B cell (primary cell): ENCODE results near the gene CRCP. TPM values are rescaled to one million over a fixed set of nuclear protein-coding genes. Genes with fewer than 3 reads are reported as not detected.

Source experiments
- ATAC-seq: fragments of 200-7000 bp; cut with Tn5 transposase; one replicate; pipeline ENCODE4 v1.10.0; 2021; ENCODE audit warnings: low read depth, mild to moderate bottlenecking, moderate number of reproducible peaks, moderate library complexity
- CTCF ChIA-PET: fragments of 350-600 bp; sonication (Branson Sonifier 250); formaldehyde crosslinking; loops from one replicate; lab custom pipeline; 2021; ENCODE audit warnings: antibody characterized with exemption, inconsistent platforms; lab: Charles Lee
- POLR2A ChIA-PET: fragments of 350-600 bp; sonication (Branson Sonifier 250); formaldehyde crosslinking; loops from one replicate; lab custom pipeline; 2021; ENCODE audit warnings: antibody characterized with exemption; lab: Charles Lee
- DNase-seq: peaks from one replicate; pipeline ENCODE4 v3.0.0; 2013
- H2AFZ ChIP-seq: 2 replicates; pipeline ENCODE4 v1.6.1; 2012; ENCODE audit warnings: mild to moderate bottlenecking, low read depth, low read length; ENCODE audit not compliant: insufficient read depth, poor library complexity, severe bottlenecking
- H3K27ac ChIP-seq, 2 donors: 1 replicate in 1 of 2; 2 replicates in 1 of 2; pipeline ENCODE4 v1.5.1; 2012 to 2013; ENCODE audit warnings: low read length in 2 of 2, mild to moderate bottlenecking in 2 of 2, moderate library complexity in 1 of 2
- H3K27me3 ChIP-seq, 4 experiments: fragments of 200-600 bp in 1 of 4; sonication (generic) in 1 of 4; replicated peaks in 1 of 4; 1 replicate in 2 of 4; 2 replicates in 2 of 4; pipeline versions ENCODE4 v1.6.1 to v1.7.0; 2013 to 2016; ENCODE audit warnings: low read length in 3 of 4, mild to moderate bottlenecking in 2 of 4, mixed read lengths in 1 of 4, moderate library complexity in 1 of 4; ENCODE audit not compliant: insufficient read depth in 4 of 4, control insufficient read depth in 3 of 4; ENCODE audit errors: control extremely low read depth in 1 of 4
- H3K36me3 ChIP-seq, 2 experiments: replicated peaks in 1 of 2; 1 replicate in 1 of 2; 2 replicates in 1 of 2; pipeline versions ENCODE4 v1.6.1 to v1.7.1; 2013; ENCODE audit warnings: low read length in 1 of 2; ENCODE audit not compliant: insufficient read depth in 2 of 2, control insufficient read depth in 1 of 2; ENCODE audit errors: control extremely low read depth in 1 of 2, extremely low read depth in 1 of 2
- H3K4me1 ChIP-seq, 2 donors: fragments of 200-600 bp in 1 of 2; sonication (generic) in 1 of 2; 1 replicate in 1 of 2; 2 replicates in 1 of 2; pipeline versions ENCODE4 v1.5.1 to v1.6.1; 2013 to 2017; ENCODE audit warnings: low read length in 2 of 2; ENCODE audit not compliant: control insufficient read depth in 2 of 2, insufficient read depth in 2 of 2
- H3K4me2 ChIP-seq: replicated peaks from 2 replicates; pipeline ENCODE3; 2012; ENCODE audit warnings: mild to moderate bottlenecking, low read depth, low read length; ENCODE audit not compliant: poor library complexity, severe bottlenecking
- H3K4me3 ChIP-seq, 5 experiments: fragments of 200-600 bp in 1 of 5; sonication (generic) in 1 of 5; 1 replicate in 3 of 5; 2 replicates in 2 of 5; pipeline versions ENCODE4 v1.5.1 to v1.7.0; 2011 to 2016; ENCODE audit warnings: low read length in 4 of 5, mild to moderate bottlenecking in 4 of 5, low read depth in 2 of 5, control low read depth in 1 of 5, moderate library complexity in 1 of 5; ENCODE audit not compliant: insufficient read depth in 1 of 5; ENCODE audit errors: control extremely low read depth in 1 of 5, extremely low read depth in 1 of 5
- H3K79me2 ChIP-seq: fragments of 200-600 bp; sonication (generic); one replicate; pipeline ENCODE4 v1.6.0; 2016; ENCODE audit warnings: low read length; ENCODE audit not compliant: control insufficient read depth, insufficient read depth
- H3K9ac ChIP-seq: fragments of 200-600 bp; sonication (generic); 2 replicates; pipeline ENCODE4 v1.6.1; 2017; ENCODE audit warnings: mild to moderate bottlenecking, low read length, moderate library complexity
- H3K9me3 ChIP-seq, 3 donors: one replicate each; pipeline versions ENCODE4 v1.6.1 to v1.7.1; 2013; ENCODE audit warnings: low read length in 2 of 3; ENCODE audit not compliant: control insufficient read depth in 2 of 3, insufficient read depth in 1 of 3; ENCODE audit errors: control extremely low read depth in 1 of 3
- H4K20me1 ChIP-seq: 2 replicates; pipeline ENCODE4 v1.6.0; 2012; ENCODE audit warnings: mild to moderate bottlenecking, low read length; ENCODE audit not compliant: insufficient read depth, control insufficient read depth, poor library complexity, severe bottlenecking
- H3K27ac Mint-ChIP-seq: one replicate; pipeline ENCODE4 v1.8.0; 2021; ENCODE audit warnings: mixed read lengths
- H3K27me3 Mint-ChIP-seq: one replicate; pipeline ENCODE4 v1.8.0; 2021; ENCODE audit warnings: mixed read lengths
- H3K4me1 Mint-ChIP-seq: one replicate; pipeline ENCODE4 v1.8.0; 2021; ENCODE audit warnings: mixed read lengths
- H3K4me3 Mint-ChIP-seq: one replicate; pipeline ENCODE4 v1.8.0; 2021; ENCODE audit warnings: mixed read lengths
- H3K9me3 Mint-ChIP-seq: one replicate; pipeline ENCODE4 v1.8.0; 2022; ENCODE audit warnings: mixed read lengths; ENCODE audit not compliant: insufficient read depth
- CTCF ChIP-seq: fragments of 200-600 bp; IDR thresholded peaks from one replicate; pipeline ENCODE4 v1.8.0; 2022; ENCODE audit warnings: antibody characterized with exemption, mild to moderate bottlenecking
- EZH2 ChIP-seq: IDR thresholded peaks from 2 replicates; pipeline ENCODE4 v1.6.1; 2012; ENCODE audit warnings: borderline replicate concordance, low read depth, mild to moderate bottlenecking, moderate library complexity, low read length; ENCODE audit not compliant: insufficient read depth, poor library complexity, severe bottlenecking
- WGBS: methylation state at CpG from one replicate; pipeline ENCODE4 v1.1.5; 2013; ENCODE audit warnings: missing lambda C conversion rate; ENCODE audit not compliant: insufficient coverage; 5-methylcytosine and 5-hydroxymethylcytosine counted together
- intact Hi-C: fragments of 100-400 bp; cut with micrococcal nuclease; formaldehyde crosslinking; loops from one replicate; pipeline ENCODE4 v1.10.0; 2022
- polyA plus RNA-seq: library from polyadenylated mRNA; depleted of rRNA; stranded (reverse); fragments of >200 nt; gene quantifications from 2 replicates; pipeline ENCODE4 v1.2.3, GENCODE V29; 2012
- total RNA-seq, 2 donors: library from RNA; stranded (reverse); fragments of 120-200 nt in 1 of 2; gene quantifications; 1 replicate in 1 of 2; 2 replicates in 1 of 2; pipeline versions ENCODE4 v1.2.3 to v1.2.4, GENCODE V29; 2013 to 2022

The CRCP gene
- total and polyA plus RNA-seq, 2 donors (not counting 1 experiment from before 2014, with no cell fraction given): 20.8 to 39.6 TPM

- Histone ChIP-seq H4K20me1 (no peaks in the 10 kb centered on the region), H3K4me2 (no peak overlapping the region), H3K4me1 (no peaks in the 10 kb centered on the region), H3K9me3 (peaks cover 0 to 20% (median 2%) of the 10 kb centered on the region in 3 donors), H3K27me3 (no peaks in the 10 kb centered on the region), H3K4me3 (no peak overlapping the region), H3K9ac (no peak overlapping the region), H2AFZ (no peak overlapping the region), H3K27ac (no peak overlapping the region), H3K79me2 (no peaks in the 10 kb centered on the region), H3K36me3 (peaks cover 9 to 40% of the 10 kb centered on the region in 2 experiments)
- DNase-seq (no peak), ATAC-seq (no peak)
- intact Hi-C loops: no loop called here
- ChIA-PET CTCF (no interaction called here), POLR2A (interaction anchor here (0.6 kb wide), 1 partner anchor 43 kb away, joined by 4 read pairs; no protein-coding TSS in a partner anchor)
- no peak overlapping the region for H3K4me3 Mint-ChIP-seq
- H3K9me3 Mint-ChIP-seq: no peaks in the 10 kb centered on the region
- H3K27me3 Mint-ChIP-seq: no peaks in the 10 kb centered on the region
- no peak for TF ChIP-seq EZH2
- TF ChIP-seq CTCF: no peak
- H3K27ac Mint-ChIP-seq: no peak overlapping the region
- 70% methylated on average over 1 of the region's 3 CpGs for WGBS
- H3K4me1 Mint-ChIP-seq: no peaks in the 10 kb centered on the region
Measured at GRCh38 chr7:66157060-66157459, 42.4 kb downstream of the CRCP start.

GRCh38 chr7:66162622-66163021 lies 48.0 kb downstream of the CRCP start:
- POLR2A ChIA-PET: no interaction called here
- H3K27ac Mint-ChIP-seq: no peak overlapping the region

More at GRCh38 chr7:66162622-66163021, 48.0 kb downstream of the CRCP start:
- H3K9ac ChIP-seq: no peak overlapping the region
- no peaks in the 10 kb centered on the region for H4K20me1 ChIP-seq
- H3K4me2 ChIP-seq: no peak overlapping the region
- ATAC-seq (no peak), DNase-seq (no peak)
- Mint-ChIP-seq H3K4me3 (no peak overlapping the region), H3K4me1 (no peaks in the 10 kb centered on the region), H3K27me3 (no peaks in the 10 kb centered on the region), H3K9me3 (no peaks in the 10 kb centered on the region)
- peaks cover 0 to 5% of the 10 kb centered on the region in 2 experiments for H3K36me3 ChIP-seq
- intact Hi-C loops: no loop called here
- H3K4me3 ChIP-seq: no peak overlapping the region
- H3K27me3 ChIP-seq: no peaks in the 10 kb centered on the region
- TF ChIP-seq CTCF: no peak
- no peak for TF ChIP-seq EZH2
- WGBS: 87% methylated on average over 3 of the region's 4 CpGs
- H3K4me1 ChIP-seq: no peaks in the 10 kb centered on the region
- CTCF ChIA-PET: no interaction called here
- H2AFZ ChIP-seq: no peak overlapping the region
- no peaks in the 10 kb centered on the region for H3K79me2 ChIP-seq
- peaks cover 0 to 20% (median 2%) of the 10 kb centered on the region in 3 donors for H3K9me3 ChIP-seq
- H3K27ac ChIP-seq: no peak overlapping the region
